Kidney (tissue), 14 donors: ENCODE results near the gene SPRR2G. TPM values are rescaled to one million over a fixed set of nuclear protein-coding genes. Genes with fewer than 3 reads are reported as not detected.
"Not testable (repeated sequence)": the region's sequence is repeated elsewhere in the genome, so short reads cannot be mapped to it uniquely, and the experiment has no call there.

Source experiments
- DNase-seq, 5 donors: peaks; one replicate each; pipeline ENCODE4 v3.0.0-alpha.2; 2013 to 2020
- FAIRE-seq: peaks from 2 replicates; lab custom pipeline; 2012; peaks lifted over from hg19 to GRCh38; lab: Jason Lieb, UNC
- H3K27ac ChIP-seq, 2 donors: one replicate each; pipeline ENCODE4 v1.7.0; 2013; ENCODE audit warnings: low read depth in 2 of 2, low read length in 2 of 2, inconsistent platforms in 1 of 2
- H3K27me3 ChIP-seq: one replicate; pipeline ENCODE4 v1.7.1; 2013; ENCODE audit warnings: low read length, inconsistent platforms; ENCODE audit not compliant: control insufficient read depth, insufficient read depth
- H3K36me3 ChIP-seq, 3 donors: one replicate each; pipeline versions ENCODE4 v1.7.0 to v1.7.1; 2013; ENCODE audit warnings: low read length in 3 of 3, control low read depth in 1 of 3, inconsistent platforms in 1 of 3; ENCODE audit not compliant: insufficient read depth in 3 of 3, control insufficient read depth in 2 of 3
- H3K4me1 ChIP-seq, 3 donors: one replicate each; pipeline versions ENCODE4 v1.7.0 to v1.7.1; 2013; ENCODE audit warnings: low read length in 3 of 3, inconsistent platforms in 1 of 3, low read depth in 1 of 3; ENCODE audit not compliant: control insufficient read depth in 2 of 3, insufficient read depth in 2 of 3
- H3K4me3 ChIP-seq, 3 donors: one replicate each; pipeline versions ENCODE4 v1.7.0 to v1.8.1; 2013; ENCODE audit warnings: low read length in 3 of 3, control low read depth in 1 of 3, inconsistent platforms in 1 of 3
- H3K9ac ChIP-seq, 3 donors: one replicate each; pipeline versions ENCODE4 v1.7.0 to v1.7.1; 2013; ENCODE audit warnings: low read length in 3 of 3, control low read depth in 1 of 3, inconsistent platforms in 1 of 3
- H3K9me3 ChIP-seq, 3 donors: one replicate each; pipeline versions ENCODE4 v1.7.0 to v1.7.1; 2013; ENCODE audit warnings: low read length in 3 of 3, control low read depth in 1 of 3, inconsistent platforms in 1 of 3; ENCODE audit not compliant: control insufficient read depth in 2 of 3, insufficient read depth in 1 of 3
- intact Hi-C: fragments of 100-400 bp; cut with DNase I; formaldehyde crosslinking; loops from one replicate; pipeline ENCODE4 v1.11.1; 2022
- polyA plus RNA-seq: library from polyadenylated mRNA; stranded (reverse); fragments of 350-450 nt; fragmentation: Illumina TruSeq; extraction: RNeasy Lipid Tissue Mini Kit (QIAGEN cat#74804); gene quantifications from one replicate; pipeline ENCODE4 v1.2.3, GENCODE V29; 2014; ENCODE audit warnings: low read depth, low replicate concordance; ENCODE audit not compliant: insufficient read depth
- total RNA-seq: library from RNA; stranded (reverse); fragmentation: NEBNext Ultra II Directional; extraction: Animal tissue kit (Norgen Biotek cat#: 25700); gene quantifications from one replicate; pipeline ENCODE4 v1.2.1, GENCODE V29; 2021
- TF ChIP-seq, protein P1 (sequence below): IDR thresholded peaks from 3 replicates; pipeline ENCODE4 v1.5.1; 2012; ENCODE audit warnings: mild to moderate bottlenecking, moderate library complexity, borderline replicate concordance; ENCODE audit not compliant: insufficient read depth; ENCODE audit errors: extremely low read depth
- donor health status: control.
- donor health status: control.
- donor health status: control.
- donor health status: control.
- donor health status: control.
- donor health status: DM: yes; HTN: yes; CAD: no.
- donor health status: Normal renal cell carcinoma (clear cell type).

Gene SPRR2G
- total and polyA plus RNA-seq, 2 donors from 2014 or later = not detected

DNA sequence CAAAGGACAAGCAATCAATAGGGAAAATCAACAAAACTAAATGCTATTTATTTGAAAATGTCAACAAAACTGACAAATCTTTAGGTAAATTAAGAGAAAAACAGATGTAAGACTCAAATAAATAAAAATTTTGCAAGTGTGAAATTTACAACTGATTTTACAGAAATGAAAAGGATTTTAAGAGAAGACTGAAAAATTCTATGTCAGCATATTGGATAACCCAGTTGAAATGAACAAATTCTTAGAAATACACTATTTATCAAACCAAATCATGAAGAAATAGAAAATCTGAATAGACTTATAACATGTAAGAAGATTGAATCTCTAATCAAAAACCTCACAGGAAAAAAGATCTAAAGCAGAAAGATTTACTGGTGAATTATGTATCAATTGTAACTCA lies 29.7 kb downstream of the SPRR2G start:
- TF ChIP-seq, protein P1, sequence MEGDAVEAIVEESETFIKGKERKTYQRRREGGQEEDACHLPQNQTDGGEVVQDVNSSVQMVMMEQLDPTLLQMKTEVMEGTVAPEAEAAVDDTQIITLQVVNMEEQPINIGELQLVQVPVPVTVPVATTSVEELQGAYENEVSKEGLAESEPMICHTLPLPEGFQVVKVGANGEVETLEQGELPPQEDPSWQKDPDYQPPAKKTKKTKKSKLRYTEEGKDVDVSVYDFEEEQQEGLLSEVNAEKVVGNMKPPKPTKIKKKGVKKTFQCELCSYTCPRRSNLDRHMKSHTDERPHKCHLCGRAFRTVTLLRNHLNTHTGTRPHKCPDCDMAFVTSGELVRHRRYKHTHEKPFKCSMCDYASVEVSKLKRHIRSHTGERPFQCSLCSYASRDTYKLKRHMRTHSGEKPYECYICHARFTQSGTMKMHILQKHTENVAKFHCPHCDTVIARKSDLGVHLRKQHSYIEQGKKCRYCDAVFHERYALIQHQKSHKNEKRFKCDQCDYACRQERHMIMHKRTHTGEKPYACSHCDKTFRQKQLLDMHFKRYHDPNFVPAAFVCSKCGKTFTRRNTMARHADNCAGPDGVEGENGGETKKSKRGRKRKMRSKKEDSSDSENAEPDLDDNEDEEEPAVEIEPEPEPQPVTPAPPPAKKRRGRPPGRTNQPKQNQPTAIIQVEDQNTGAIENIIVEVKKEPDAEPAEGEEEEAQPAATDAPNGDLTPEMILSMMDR = no peak
- no peak for FAIRE-seq
- Histone ChIP-seq H3K27me3 (no peaks in the 10 kb centered on the region), H3K4me1 (peaks cover 0 to 2% (median 0%) of the 10 kb centered on the region in 3 donors), H3K4me3 (no peak overlapping the region), H3K9me3 (no peaks in the 10 kb centered on the region), H3K36me3 (no peaks in the 10 kb centered on the region), H3K9ac (no peak overlapping the region), H3K27ac (no peak overlapping the region)
- DNase-seq = no peak
- intact Hi-C loops = no loop called here

DNA sequence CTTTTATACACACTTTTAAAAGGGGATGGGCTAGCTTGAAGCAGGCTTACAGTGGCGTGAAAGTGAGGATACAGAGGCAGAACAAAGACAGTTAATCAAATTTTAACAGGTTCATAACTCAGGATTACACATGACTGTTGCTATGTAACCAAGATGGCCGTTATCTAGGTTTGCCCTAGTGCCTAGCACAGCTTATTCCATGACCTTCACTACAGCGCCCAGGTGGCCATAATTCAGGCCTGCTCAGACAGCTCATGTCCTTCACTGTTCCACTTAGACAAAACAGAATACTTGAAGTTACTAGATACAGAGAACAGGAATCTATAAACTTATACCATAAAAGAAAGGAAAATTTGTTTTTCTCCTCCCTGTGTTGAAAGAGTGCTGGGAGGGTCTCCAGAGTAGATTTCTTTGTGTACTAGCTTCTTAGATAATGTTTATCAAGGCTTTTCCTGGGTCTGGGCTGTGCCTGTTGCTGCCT lies 31.2 kb downstream of the SPRR2G start:
- no peak for FAIRE-seq
- Histone ChIP-seq H3K9me3 (no peaks in the 10 kb centered on the region), H3K4me3 (no peak overlapping the region), H3K27ac (no peak overlapping the region), H3K27me3 (no peaks in the 10 kb centered on the region), H3K4me1 (peaks cover 0 to 2% (median 0%) of the 10 kb centered on the region in 3 donors), H3K36me3 (no peaks in the 10 kb centered on the region), H3K9ac (no peak overlapping the region)
- TF ChIP-seq, protein P1 = no peak
- DNase-seq = peak in 2 of 5 donors; percentile 5 to 6
- intact Hi-C loops = no loop called here

DNA sequence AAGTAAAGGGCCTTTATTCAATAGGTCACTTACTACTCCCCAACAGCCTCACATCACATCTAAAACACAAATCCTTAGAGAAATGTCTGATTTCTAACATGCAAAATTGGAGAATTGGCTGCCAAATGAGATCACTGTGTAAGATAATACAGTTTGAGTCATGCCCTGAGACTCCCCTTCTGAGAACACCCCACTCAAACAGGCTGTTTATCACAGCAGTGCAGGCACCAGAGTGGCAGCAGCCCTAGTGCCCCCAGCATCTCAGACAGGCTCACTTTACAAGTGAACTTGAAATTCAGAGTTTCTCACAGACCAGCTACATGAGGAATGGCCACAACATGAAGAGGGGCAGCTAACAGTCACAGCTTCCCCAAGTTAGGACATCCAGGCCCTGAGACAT lies 35.4 kb downstream of the SPRR2G start:
- H3K9ac ChIP-seq, H3K9me3 ChIP-seq, H3K36me3 ChIP-seq, H3K27me3 ChIP-seq, H3K4me1 ChIP-seq, intact Hi-C loops, H3K4me3 ChIP-seq, FAIRE-seq, H3K27ac ChIP-seq: not testable (repeated sequence)
- DNase-seq = peak in 3 of 5 donors; percentile 26 to 38 (median 30)

DNA sequence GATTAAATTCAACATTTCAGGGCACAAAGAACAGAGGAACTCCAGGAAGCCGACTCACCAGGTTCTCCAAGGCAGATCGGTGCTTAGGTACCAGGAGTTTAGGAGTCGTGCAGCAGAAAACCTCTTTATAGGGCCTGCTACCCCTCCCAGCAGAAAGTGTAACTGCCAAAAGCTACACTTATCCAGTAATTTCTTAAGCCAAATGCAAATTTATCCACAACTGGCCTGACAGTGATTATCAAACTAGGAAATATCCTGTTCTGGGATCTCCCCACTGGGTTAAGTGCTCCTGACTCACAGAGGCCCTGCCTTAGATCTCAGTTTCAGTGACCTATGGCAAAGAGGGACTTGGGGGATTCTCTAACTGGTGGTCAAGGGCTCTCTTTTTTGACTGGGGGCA lies 37.3 kb downstream of the SPRR2G start, which contains the start of gene SPRR2F:
Gene SPRR2F (minus strand): TSS at position 101 of the 400 bp plus-strand sequence. CDS start 783 bp downstream, outside the sequence.
- TF ChIP-seq, protein P1 = no peak
- no peaks in the 10 kb centered on the region for H3K27me3 ChIP-seq
- H3K9ac ChIP-seq = no peak within 1 kb of the TSS
- H3K4me3 ChIP-seq = no peak within 1 kb of the TSS
- intact Hi-C loops = no loop called here
- no peaks in the 10 kb centered on the region for H3K36me3 ChIP-seq
- FAIRE-seq (no peak), DNase-seq (no peak)
- no peak within 1 kb of the TSS for H3K27ac ChIP-seq
- H3K9me3 ChIP-seq = no peaks in the 10 kb centered on the region
- no peaks in the 10 kb centered on the region for H3K4me1 ChIP-seq

DNA sequence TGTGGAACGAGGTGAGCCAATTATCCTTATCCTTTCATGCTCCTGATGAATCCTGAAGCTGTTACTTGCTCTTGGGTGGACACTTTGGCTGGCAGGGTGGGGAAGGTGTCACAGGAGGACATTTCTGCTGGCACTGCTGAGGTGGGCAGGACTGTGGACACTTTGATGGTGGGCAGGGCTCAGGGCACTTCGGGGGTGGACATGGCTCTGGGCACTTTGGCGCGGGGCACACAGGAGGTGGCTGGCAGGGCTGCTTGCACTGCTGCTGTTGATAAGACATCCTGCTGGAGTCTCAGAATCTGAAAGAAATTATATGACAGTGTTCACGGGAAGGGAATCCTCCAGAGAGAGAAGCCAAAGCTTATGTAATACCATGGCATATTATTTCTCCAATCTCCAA lies 38.2 kb downstream of the SPRR2G start:
- H3K27me3 ChIP-seq, H3K36me3 ChIP-seq, FAIRE-seq, DNase-seq, H3K4me1 ChIP-seq, intact Hi-C loops, H3K9ac ChIP-seq, H3K27ac ChIP-seq, H3K4me3 ChIP-seq, H3K9me3 ChIP-seq: not testable (repeated sequence)
